NCI-H446 (cell line): Measurements from ENCODE around the gene LEO1.
A peak's percentile ranks its signal among the peaks of the same experiment; 100 is the strongest.

ENCODE experiments used
- DNase-seq, 2 experiments: peaks; one replicate each; lab custom pipeline; 2025; lab: John Stamatoyannopoulos, UW

The LEO1 gene

DNA sequence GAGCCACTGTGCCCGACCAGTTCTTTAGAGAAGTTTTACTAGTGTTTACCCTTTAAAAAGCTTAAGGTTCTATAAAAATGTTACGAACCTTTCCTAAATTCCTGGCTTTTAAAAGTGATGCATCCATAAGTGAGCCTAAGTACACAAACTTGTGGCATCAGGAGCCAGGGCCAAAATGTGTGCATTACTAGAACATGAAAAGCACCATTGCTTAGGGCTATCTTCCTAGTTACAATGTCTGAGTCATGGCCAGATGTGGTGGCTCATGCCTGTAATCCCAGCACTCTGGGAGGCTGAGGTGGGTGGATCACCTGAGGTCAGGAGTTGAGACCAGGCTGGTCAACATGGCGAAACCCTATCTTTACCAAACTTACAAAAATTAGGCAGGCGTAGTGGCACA is 39.9 kb downstream of the LEO1 start:
- no peak for DNase-seq

GRCh38 chr15:51931016-51931415 is 40.6 kb downstream of the LEO1 start:
- DNase-seq: no peak

- no peak for DNase-seq
Measured at GRCh38 chr15:51926809-51927208, 44.8 kb downstream of the LEO1 start.

GRCh38 chr15:51924156-51925068 is 47.2 kb downstream of the LEO1 start:
- DNase-seq: no peak

GRCh38 chr15:51917493-51917892 is 54.1 kb downstream of the LEO1 start:
- no peak for DNase-seq

- DNase-seq: no peak
Measured at GRCh38 chr15:51912528-51912927, 59.0 kb downstream of the LEO1 start.

DNA sequence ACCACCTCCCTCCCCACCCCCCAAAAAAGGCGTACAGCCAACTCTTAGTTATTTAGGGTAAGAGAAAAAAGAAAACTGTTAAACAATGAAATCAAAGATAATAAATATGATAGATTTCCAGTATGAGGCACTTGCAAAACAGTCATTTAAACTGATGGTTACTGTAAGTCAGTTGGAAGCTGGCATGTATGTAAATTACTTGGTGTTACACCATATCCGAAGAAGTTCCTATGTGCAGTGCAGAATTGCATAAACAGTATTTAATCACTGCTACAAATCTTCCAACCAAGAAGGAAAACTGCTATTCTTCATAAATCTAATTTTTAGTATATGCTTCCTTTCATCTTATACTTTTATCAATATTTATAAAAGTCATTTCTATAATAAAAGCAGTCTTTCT is 62.0 kb downstream of the LEO1 start:
- no peak for DNase-seq

DNA sequence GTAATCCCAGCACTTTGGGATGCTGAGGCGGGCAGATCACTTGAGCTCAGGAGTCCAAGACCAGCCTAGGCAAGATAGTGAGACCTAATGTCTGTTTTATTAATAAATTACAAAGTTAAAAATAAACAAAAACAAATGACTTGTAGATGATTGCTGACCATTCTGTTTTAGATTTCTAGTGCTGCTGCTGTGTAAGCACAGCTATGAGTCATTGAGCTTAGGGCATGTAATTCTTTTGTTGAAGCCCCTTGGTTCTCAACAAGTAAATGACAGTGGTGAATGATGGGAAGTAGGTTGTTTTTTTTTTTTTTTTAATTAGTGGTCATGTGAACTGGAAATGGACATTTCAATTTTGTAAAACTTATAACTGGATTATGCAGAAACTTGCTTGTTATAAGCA is 63.3 kb downstream of the LEO1 start:
- DNase-seq: no peak

DNA sequence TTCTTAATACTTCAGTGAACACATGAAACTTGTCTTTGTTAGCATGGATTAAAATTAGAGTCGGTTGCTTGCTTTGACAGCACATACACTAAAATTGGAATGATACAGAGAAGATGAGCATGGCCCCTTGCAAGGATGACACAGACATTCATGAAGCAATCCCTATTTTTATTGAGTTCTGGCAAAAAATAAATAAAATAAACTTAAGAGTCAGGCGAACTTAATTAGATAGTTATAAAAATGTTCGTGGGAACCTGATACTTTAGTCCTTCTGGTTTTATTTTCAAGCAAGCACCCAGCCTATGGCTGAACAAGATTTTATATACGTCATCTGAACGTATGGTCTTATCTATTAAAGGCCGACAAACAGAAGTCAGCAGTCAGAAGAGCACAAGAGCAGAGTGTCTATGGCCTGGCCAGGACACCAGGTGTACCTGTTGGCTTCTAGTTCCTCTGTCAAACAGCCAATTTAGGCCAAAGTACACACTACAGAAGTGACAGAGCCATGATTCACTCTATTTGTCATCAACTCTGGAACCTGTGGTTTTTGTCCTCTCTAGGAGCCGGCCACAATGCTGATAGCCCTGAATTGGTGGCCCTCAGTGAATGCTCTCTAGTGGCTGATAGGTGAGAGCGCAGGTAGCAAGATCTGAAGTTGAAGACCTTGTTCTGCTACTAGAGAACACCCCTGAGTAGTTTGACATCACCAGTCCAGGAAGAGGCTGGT is 64.3 kb downstream of the LEO1 start:
- no peak for DNase-seq

GRCh38 chr15:51904931-51905330 is 66.6 kb downstream of the LEO1 start:
- DNase-seq: no peak

- DNase-seq: no peak
Measured at GRCh38 chr15:51904421-51904820, 67.2 kb downstream of the LEO1 start.

DNA sequence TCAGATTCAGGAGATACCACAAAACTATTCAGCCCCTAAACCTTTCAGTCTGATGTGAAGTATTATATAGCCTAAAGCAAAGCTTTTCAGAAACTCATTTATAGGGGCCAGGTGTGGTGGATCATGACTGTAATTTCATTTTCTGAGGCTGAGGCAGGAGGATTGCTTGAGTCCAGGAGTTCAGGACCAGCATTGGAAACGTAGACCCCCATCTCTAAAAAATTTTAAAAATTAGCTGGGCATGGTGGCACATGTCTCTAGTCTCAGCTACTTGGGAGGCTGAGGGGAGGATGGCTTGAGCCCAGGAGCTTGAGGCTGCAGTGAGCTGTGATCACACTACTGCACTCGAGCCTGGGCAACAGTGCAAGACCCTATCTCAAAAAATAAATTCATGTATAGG is 82.1 kb downstream of the LEO1 start:
- DNase-seq: no peak

DNA sequence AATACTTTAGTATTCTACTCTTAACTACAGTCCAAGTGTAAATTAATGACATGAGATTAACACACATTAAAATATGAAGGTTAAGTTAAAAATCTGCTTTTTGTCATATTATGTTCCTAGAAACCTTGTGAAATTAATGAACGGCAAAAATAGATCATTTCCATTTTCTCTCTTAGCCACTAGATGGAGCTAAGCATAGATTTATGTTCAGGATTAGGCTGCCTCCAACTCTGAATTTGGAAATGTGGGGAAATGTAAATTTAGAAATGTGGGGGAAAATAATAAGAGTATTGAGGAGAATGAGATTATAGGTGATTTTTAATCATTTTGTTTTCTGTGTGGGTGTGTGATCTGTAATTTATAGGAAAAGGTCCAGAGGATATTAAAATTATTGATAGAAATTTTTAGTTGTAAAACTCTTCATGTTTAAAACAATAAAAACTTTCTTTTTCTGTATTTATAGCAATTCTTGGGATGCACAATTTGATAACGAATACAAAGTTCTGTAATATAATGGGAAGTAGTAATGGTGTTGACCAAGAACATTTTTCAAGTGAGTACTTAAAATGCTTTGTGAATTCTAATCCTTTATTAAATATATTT is 82.9 kb downstream of the LEO1 start:
- peak in 1 of 2 experiments; percentile 24 for DNase-seq
